Activated naive CD4-positive, alpha-beta T cell (primary cell): ENCODE results near the gene USP3.
"Not testable (repeated sequence)": the region's sequence is repeated elsewhere in the genome, so short reads cannot be mapped to it uniquely, and the experiment has no call there.

Experiments used
- DNase-seq, 4 experiments: peaks; one replicate each; lab custom pipeline; 2025; lab: John Stamatoyannopoulos, UW

Gene USP3

GRCh38 chr15:63476229-63476632 lies 28.2 kb upstream of the USP3 start:
- DNase-seq = no peak

- DNase-seq = no peak
These were observed 26.1 kb upstream of the USP3 start for GRCh38 chr15:63478243-63478642.

GRCh38 chr15:63480441-63480821 lies 24.0 kb upstream of the USP3 start:
- no peak for DNase-seq

GRCh38 chr15:63481105-63481810 lies 23.1 kb upstream of the USP3 start:
- no peak for DNase-seq

GRCh38 chr15:63482874-63483323 lies 21.5 kb upstream of the USP3 start:
- DNase-seq = no peak

- no peak for DNase-seq
These were observed 20.6 kb upstream of the USP3 start for GRCh38 chr15:63483521-63484371.

GRCh38 chr15:63484433-63485186 lies 19.8 kb upstream of the USP3 start:
- DNase-seq = no peak

GRCh38 chr15:63487076-63487757 lies 17.2 kb upstream of the USP3 start:
- peak; percentile 72 to 87 (median 80) for DNase-seq

GRCh38 chr15:63487758-63488397 lies 16.5 kb upstream of the USP3 start:
- not testable (repeated sequence) for DNase-seq

GRCh38 chr15:63488398-63488960 lies 15.9 kb upstream of the USP3 start:
- no peak for DNase-seq

GRCh38 chr15:63489352-63489751 lies 15.0 kb upstream of the USP3 start:
- no peak for DNase-seq

- DNase-seq = no peak
These were observed 13.9 kb upstream of the USP3 start for GRCh38 chr15:63490345-63491034.

- DNase-seq = no peak
These were observed 13.1 kb upstream of the USP3 start for GRCh38 chr15:63491116-63491827.

GRCh38 chr15:63491979-63492378 lies 12.4 kb upstream of the USP3 start:
- no peak for DNase-seq

- DNase-seq = no peak
These were observed 11.8 kb upstream of the USP3 start for GRCh38 chr15:63492541-63493077.

GRCh38 chr15:63493436-63493835 lies 11.0 kb upstream of the USP3 start:
- no peak for DNase-seq

- no peak for DNase-seq
These were observed 10.0 kb upstream of the USP3 start for GRCh38 chr15:63494408-63494807.

GRCh38 chr15:63495343-63495742 lies 9.1 kb upstream of the USP3 start:
- no peak for DNase-seq

GRCh38 chr15:63495780-63496488 lies 8.5 kb upstream of the USP3 start:
- no peak for DNase-seq
